Body of pancreas (tissue), 4 donors: ENCODE measurements around the gene SEMA3D.

Experiments used
- CTCF ChIP-seq, 7 experiments: fragments of 450-650 bp in 4 of 7; fragments of 200-600 bp in 3 of 7; sonication (generic) in 3 of 7; IDR thresholded peaks; one replicate each; pipeline ENCODE4 v1.5.1; 2016 to 2019; ENCODE audit warnings: antibody characterized with exemption in 7 of 7
- POLR2A ChIP-seq, 3 donors: fragments of 450-650 bp; IDR thresholded peaks; one replicate each; pipeline ENCODE4 v1.6.1; 2016; ENCODE audit warnings: antibody characterized with exemption in 3 of 3, mild to moderate bottlenecking in 2 of 3

GRCh38 chr7:84950836-84951235, 236.0 kb downstream of the SEMA3D start:
- no peak for TF ChIP-seq CTCF (IDR thresholded peaks at IDR 0.05)
- no peak for TF ChIP-seq POLR2A (IDR thresholded peaks at IDR 0.05)
